NT2/D1 (cell line): ENCODE results near the gene STX7.

Experiments
- YY1 ChIP-seq: IDR thresholded peaks from 2 replicates; pipeline ENCODE4 v1.6.1; 2011; ENCODE audit not compliant: insufficient read length, insufficient read depth
- ZNF274 ChIP-seq: IDR thresholded peaks from 2 replicates; pipeline ENCODE4 v1.6.1; 2011; ENCODE audit warnings: mild to moderate bottlenecking, low read depth, low read length

GRCh38 chr6:132511831-132512220, 1.1 kb downstream of the STX7 start:
- no peak for TF ChIP-seq YY1
- TF ChIP-seq ZNF274, result no peak
